ENCODE data around the gene NRAP.

NRAP gene

GRCh38 chr10:113605268-113605978 is 58.4 kb downstream of the NRAP start:
- DNase-seq, result no peak

- DNase-seq, result no peak
These were observed 59.3 kb downstream of the NRAP start for GRCh38 chr10:113604572-113604971.

- no peak for DNase-seq
These were observed 60.6 kb downstream of the NRAP start for GRCh38 chr10:113603057-113603777.

- DNase-seq, result no peak
These were observed 63.3 kb downstream of the NRAP start for GRCh38 chr10:113600569-113600968.

- DNase-seq, result no peak
These were observed 69.2 kb downstream of the NRAP start for GRCh38 chr10:113594652-113595051.

GRCh38 chr10:113592380-113592779 is 71.5 kb downstream of the NRAP start:
- no peak for DNase-seq

- DNase-seq, result no peak
These were observed 73.3 kb downstream of the NRAP start for GRCh38 chr10:113590581-113590980.

- DNase-seq, result no peak
These were observed 74.6 kb downstream of the NRAP start for GRCh38 chr10:113589201-113589770.

GRCh38 chr10:113585949-113586348 is 77.9 kb downstream of the NRAP start:
- peak; percentile 4 to 7 for DNase-seq

- peak; percentile 49 to 54 for DNase-seq
These were observed 80.3 kb downstream of the NRAP start for GRCh38 chr10:113583571-113583970.

GRCh38 chr10:113581092-113581491 is 82.7 kb downstream of the NRAP start:
- DNase-seq, result no peak

GRCh38 chr10:113578773-113579172 is 85.1 kb downstream of the NRAP start:
- no peak for DNase-seq

- DNase-seq, result no peak
These were observed 87.0 kb downstream of the NRAP start for GRCh38 chr10:113576852-113577251.

- DNase-seq, result no peak
These were observed 90.5 kb downstream of the NRAP start for GRCh38 chr10:113573368-113573767.

- DNase-seq, result no peak
These were observed 91.1 kb downstream of the NRAP start for GRCh38 chr10:113572520-113573290.

- DNase-seq, result no peak
These were observed 94.3 kb downstream of the NRAP start for GRCh38 chr10:113569576-113569975.

GRCh38 chr10:113566888-113567287 is 97.0 kb downstream of the NRAP start:
- no peak for DNase-seq

- DNase-seq, result no peak
These were observed 98.5 kb downstream of the NRAP start for GRCh38 chr10:113565364-113565763.

GRCh38 chr10:113563306-113564088 is 100.3 kb downstream of the NRAP start:
- peak; percentile 47 to 56 for DNase-seq

- DNase-seq, result no peak
These were observed 101.1 kb downstream of the NRAP start for GRCh38 chr10:113562704-113563103.

GRCh38 chr10:113562069-113562468 is 101.8 kb downstream of the NRAP start:
- no peak for DNase-seq

GRCh38 chr10:113561214-113561613 is 102.6 kb downstream of the NRAP start:
- DNase-seq, result no peak

- DNase-seq, result no peak
These were observed 103.8 kb downstream of the NRAP start for GRCh38 chr10:113560071-113560470.
